Fibroblast of skin of right quadriceps (primary cell): ENCODE data around the gene PARP15.
A peak's percentile ranks its signal among the peaks of the same experiment; 100 is the strongest.
"Not testable (repeated sequence)": the region's sequence is repeated elsewhere in the genome, so short reads cannot be mapped to it uniquely, and the experiment has no call there.

Source experiments
- DNase-seq: peaks from one replicate; pipeline ENCODE4 v3.0.0-alpha.2; 2013

PARP15 gene

GRCh38 chr3:122620399-122620798 is 42.9 kb downstream of the PARP15 start:
- no peak for DNase-seq

GRCh38 chr3:122621112-122621511 is 43.7 kb downstream of the PARP15 start:
- no peak for DNase-seq

GRCh38 chr3:122623031-122623829 is 45.8 kb downstream of the PARP15 start:
- DNase-seq: no peak

GRCh38 chr3:122626515-122627180 is 49.2 kb downstream of the PARP15 start:
- no peak for DNase-seq

- no peak for DNase-seq
Observed at GRCh38 chr3:122627301-122627700, 49.9 kb downstream of the PARP15 start.

- no peak for DNase-seq
Observed at GRCh38 chr3:122628567-122628966, 51.1 kb downstream of the PARP15 start.

GRCh38 chr3:122629763-122630162 is 52.3 kb downstream of the PARP15 start:
- DNase-seq: no peak

- peak; percentile 52 for DNase-seq
Observed at GRCh38 chr3:122635789-122636188, 58.3 kb downstream of the PARP15 start.

- no peak for DNase-seq
Observed at GRCh38 chr3:122636697-122637096, 59.2 kb downstream of the PARP15 start.

GRCh38 chr3:122640437-122640999 is 63.1 kb downstream of the PARP15 start:
- DNase-seq: no peak

- no peak for DNase-seq
Observed at GRCh38 chr3:122642935-122643334, 65.5 kb downstream of the PARP15 start.

- DNase-seq: no peak
Observed at GRCh38 chr3:122646146-122646988, 68.9 kb downstream of the PARP15 start.

GRCh38 chr3:122651233-122651907 is 73.9 kb downstream of the PARP15 start:
- DNase-seq: not testable (repeated sequence)

GRCh38 chr3:122651962-122652361 is 74.5 kb downstream of the PARP15 start:
- not testable (repeated sequence) for DNase-seq

GRCh38 chr3:122658336-122658735 is 80.9 kb downstream of the PARP15 start:
- not testable (repeated sequence) for DNase-seq

- DNase-seq: no peak
Observed at GRCh38 chr3:122660297-122660974, 83.0 kb downstream of the PARP15 start.

GRCh38 chr3:122661633-122662032 is 84.2 kb downstream of the PARP15 start:
- no peak for DNase-seq

- DNase-seq: no peak
Observed at GRCh38 chr3:122662505-122662904, 85.1 kb downstream of the PARP15 start.

- DNase-seq: no peak
Observed at GRCh38 chr3:122665226-122665786, 87.9 kb downstream of the PARP15 start.

GRCh38 chr3:122665881-122666280 is 88.4 kb downstream of the PARP15 start:
- DNase-seq: no peak

GRCh38 chr3:122668930-122669730 is 91.7 kb downstream of the PARP15 start:
- peak; percentile 86 for DNase-seq
